SKM-1 treated with dmso at 0.1 percent for 144 hours (cell line): ENCODE results near the gene TAF12.
"Not testable (repeated sequence)": the region's sequence is repeated elsewhere in the genome, so short reads cannot be mapped to it uniquely, and the experiment has no call there.

Source experiments
- DNase-seq: peaks from one replicate; lab custom pipeline; 2025; ENCODE audit not compliant: unreplicated experiment; lab: John Stamatoyannopoulos, UW

Gene TAF12

GRCh38 chr1:28642847-28643635 lies at the start of gene TAF12:
Gene TAF12 (minus strand): TSS chr1:28643067. CDS start chr1:28622081, 20,986 bp downstream.
- DNase-seq = peak; percentile 91

- DNase-seq = not testable (repeated sequence)
Measured at GRCh38 chr1:28691627-28692026, 48.8 kb upstream of the TAF12 start.

DNA sequence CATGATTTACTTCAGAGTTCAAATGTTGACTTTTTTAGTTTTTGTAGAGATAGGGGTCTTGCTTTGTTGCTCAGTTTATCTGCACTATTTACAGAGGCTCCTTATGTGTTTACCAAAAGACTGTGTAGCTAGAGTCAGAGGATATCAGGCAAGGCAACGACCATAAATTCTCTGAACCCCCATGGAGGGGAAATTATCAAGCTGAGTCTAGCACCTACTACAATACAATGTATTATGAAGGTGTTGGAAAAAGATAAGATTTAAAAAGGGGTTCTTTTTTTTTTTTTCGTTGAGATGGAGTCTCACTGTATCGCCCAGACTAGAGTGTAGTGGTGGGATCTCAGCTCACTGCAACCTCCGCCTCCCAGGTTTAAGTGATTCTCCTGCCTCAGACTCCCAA lies 42.1 kb upstream of the TAF12 start:
- no peak for DNase-seq

DNA sequence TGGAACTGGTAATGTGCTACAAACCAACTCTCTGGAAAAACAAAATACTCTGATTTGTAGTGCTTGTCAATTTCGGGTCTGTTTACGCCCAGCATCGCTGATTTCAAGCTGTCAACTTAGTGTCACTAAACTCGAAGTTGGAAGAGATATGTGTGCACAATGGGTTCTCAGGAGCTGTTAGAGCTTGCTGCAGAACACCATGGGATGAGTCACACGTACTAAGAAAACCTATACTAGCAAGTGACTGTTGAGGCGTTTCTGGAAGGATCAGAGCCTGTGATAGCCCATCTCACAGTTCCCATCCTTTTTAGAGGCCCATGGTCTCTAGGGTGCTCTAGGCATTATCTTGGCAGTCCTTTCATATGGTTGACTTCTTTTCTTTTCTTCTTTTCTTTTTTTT lies 40.0 kb upstream of the TAF12 start:
- no peak for DNase-seq

GRCh38 chr1:28680151-28680550 lies 37.3 kb upstream of the TAF12 start:
- DNase-seq = no peak

DNA sequence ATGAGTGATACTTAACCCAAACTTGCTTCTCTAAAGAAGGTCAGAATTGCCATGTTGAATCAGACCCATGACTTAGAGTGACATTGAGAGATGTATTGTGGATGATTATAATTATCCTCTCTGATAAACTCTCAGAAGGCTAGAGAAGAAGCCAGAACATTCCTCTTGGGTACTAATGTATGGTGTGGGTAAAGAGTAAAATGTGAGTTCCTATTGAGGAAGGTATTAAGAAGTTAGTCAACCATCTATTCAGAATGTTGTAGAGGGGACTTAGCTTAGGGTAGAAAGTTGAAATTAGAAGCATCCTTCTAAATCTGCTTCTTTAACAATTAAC lies 33.0 kb upstream of the TAF12 start:
- no peak for DNase-seq

- DNase-seq = not testable (repeated sequence)
Measured at GRCh38 chr1:28672971-28673370, 30.1 kb upstream of the TAF12 start.

DNA sequence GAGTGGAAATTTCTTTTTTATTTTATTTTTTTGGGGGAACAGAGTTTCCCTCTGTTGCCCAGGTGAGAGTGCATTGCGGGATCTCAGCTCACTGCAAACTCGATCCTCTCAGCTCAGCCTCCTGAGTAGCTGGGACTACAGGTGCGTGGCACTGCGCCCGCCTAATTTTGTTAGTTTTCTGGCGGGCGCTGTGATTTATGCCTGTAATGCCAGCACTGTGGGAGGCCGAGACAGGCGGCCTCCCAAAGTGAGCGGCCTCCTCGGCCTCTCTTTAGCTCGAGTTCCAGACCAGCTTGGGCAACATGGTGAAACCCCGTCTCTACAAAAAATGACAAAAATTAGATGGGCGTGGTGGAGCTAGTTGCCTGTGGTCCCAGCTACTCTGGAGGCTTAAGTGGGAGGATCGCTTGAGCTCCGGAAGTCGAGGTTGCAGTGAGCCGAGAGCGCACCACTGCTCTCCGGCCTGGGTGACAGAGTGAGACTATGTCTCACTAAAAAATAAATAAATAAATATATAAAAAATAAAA lies 28.4 kb upstream of the TAF12 start:
- no peak for DNase-seq

- DNase-seq = peak; percentile 31
Measured at GRCh38 chr1:28668956-28669723, 26.3 kb upstream of the TAF12 start.

DNA sequence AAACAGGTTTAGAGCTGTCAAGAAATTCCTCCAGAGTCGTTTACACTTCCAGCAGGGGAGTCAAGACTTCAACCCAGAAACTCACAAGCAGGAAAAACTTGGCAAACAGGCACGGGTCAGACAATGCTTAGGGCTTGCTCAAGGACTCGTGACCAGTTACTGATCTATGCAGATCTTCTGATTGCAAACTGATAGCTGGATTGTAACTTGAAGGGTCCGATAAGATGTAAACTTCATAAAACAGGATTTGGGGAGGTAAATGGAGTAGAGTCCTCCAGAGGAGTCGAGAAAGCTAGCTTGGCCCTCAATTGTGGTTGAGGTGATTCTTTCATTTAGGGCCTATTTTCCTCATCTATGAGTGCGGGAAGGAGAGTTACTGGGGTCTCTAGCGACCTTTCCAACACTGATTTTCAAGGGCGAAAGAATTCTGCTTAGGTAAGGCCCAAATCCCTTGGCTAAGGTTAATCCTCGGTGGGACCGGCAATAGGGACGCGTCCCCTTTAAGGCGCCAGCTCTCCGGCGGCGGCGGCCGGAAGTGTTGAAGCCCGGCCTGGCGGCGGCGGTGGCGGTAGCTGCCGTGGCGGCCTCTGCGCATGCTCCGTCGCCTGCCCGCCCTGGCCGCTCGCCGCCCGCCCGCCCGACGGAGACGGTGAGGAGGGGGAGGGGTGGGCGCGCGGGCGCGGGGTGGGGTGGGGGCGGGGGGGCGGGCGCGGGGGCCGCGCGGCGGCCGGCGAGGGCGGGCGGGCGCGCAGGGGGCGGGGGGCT lies 25.5 kb upstream of the TAF12 start, which contains the start of gene GMEB1:
Gene GMEB1, plus strand, starts transcription at position 594 of the 765 bp plus-strand sequence. CDS start 14,829 bp downstream, outside the sequence.
- DNase-seq = peak; percentile 81

DNA sequence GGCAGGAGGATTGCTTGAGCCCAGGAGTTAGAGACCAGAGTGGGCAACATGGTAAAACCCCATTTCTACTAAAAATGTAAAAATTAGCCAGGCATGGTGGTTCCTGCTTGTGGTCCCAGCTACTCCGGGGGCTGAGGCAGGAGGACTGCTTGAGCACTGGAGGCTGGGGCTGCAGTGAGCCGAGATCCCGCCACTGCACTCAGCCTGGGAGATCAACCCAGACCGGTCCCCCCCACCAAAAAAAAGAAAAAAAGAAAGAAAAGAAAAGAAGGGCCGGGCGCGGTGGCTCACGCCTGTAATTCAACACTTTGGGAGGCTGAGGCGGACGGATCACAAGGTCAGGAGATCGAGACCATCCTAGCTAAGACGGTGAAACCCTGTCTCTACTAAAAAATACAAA lies 23.9 kb upstream of the TAF12 start:
- DNase-seq = no peak

GRCh38 chr1:28663871-28664470 lies 21.1 kb upstream of the TAF12 start:
- DNase-seq = no peak

DNA sequence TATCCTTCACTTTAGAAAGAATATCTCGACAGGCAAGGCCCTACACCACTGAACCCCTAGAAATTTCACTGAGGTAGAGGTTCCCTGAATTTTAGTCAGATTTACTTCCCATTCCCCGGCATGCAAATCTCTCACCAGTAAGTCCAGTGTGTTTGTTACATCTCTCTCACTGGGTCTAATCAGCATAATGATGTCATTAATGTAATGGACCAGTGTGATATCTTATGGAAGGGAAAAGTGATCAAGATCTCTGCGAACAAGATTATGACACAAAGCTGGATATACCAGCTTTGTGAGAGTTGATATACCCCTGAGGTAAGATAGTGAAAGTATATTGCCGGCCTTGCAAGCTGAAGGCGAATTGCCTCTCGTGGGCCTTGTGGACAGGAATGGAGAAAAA lies 13.5 kb upstream of the TAF12 start:
- no peak for DNase-seq

DNA sequence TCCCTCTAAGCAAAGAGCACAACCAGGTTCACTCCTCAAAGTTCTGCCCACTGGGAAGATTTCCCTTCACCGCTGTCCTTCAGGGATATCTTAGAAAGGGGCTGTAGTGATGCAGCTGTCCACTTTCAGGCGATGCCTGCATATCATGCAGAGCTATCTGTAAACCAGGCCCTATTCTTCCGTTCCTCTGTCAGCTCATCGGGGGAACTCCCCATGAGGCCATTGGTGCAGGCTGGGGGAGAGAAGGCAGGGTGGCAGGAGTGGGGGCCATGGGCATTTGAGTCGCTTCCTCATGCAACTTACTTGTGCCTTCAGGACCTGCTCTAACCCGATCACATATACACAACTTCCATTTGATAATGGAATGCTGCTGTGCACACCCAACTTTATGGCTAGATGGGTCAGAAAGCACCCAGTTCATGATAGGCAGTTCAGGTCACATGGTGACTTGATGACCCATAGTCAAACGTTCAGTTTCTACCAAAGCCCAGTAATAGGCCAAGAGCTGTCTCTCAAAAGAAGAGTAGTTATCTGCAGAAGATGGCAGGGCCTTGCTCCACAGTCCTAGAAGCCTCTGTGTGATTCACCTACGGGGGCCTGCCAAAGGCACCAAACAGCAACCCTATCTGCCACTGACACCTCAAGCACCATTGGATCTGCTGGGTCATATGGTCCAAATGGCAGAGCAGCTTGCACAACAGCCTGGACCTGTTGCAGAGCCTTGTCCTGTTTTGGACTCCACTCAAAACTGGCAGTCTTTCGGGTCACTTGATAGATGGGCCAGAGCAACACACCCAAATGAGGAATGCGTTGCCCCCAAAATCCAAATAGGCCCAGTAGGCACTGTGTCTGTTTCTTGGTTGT lies 12.8 kb upstream of the TAF12 start:
- DNase-seq = not testable (repeated sequence)

DNA sequence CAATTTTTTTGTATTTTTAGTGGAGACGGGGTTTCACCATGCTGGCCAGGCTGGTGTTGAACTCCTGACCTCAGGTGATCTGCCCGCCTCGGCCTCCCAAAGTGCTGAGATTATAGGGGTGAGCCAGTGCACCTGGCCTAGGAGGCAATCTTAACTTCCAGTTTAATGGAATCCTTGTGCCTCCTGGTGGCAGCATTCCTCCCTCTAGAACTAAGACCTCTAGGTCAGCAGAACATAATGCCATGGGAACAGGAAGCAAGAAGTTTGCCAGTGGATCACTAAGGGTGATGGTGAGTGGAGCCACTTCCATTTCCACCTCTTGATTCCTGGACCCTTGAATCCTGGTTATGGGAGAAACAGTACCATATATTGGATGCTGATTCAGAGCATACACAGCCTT lies 11.0 kb upstream of the TAF12 start:
- DNase-seq = not testable (repeated sequence)

GRCh38 chr1:28653063-28653462 lies 10.2 kb upstream of the TAF12 start:
- DNase-seq = not testable (repeated sequence)

DNA sequence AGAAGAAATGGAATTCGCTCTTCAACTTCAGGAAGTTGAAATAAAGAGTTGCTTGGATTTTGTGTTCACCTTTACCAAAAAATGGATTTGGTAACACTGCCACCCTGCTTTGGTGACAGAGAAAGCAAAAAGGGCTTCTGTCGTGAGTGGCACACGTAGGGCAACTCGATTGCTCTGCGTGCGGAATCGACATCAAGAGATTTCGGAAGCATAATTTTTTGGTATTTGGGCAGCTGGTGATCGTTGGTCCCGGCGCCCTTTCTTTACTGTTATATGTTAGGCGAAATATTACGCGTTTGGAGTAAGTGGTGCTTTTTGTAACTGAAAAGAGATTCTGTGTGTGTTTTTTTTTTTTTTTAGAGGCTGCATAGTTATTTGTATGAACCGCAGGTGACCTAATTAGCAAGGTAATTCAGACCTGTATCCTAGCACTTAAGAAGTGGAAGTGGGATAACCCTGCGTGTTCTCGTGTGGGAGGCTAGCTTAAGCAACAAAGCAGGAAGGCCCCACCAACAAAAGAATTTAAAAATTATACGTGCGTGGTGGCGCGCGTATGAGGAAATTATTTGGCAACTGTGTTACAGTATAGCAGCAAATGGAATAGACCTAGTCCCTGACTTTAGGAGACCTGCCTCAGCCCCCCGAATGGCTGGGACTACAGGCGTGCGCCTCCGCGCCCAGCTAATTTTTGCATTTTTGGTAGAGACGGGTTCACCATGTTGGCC lies 5.8 kb upstream of the TAF12 start, which contains the start of gene RNU11:
Gene RNU11, plus strand, starts transcription at position 127 of the 725 bp plus-strand sequence.
- DNase-seq = peak; percentile 98

- peak; percentile 88 for DNase-seq
Measured at GRCh38 chr1:28648008-28648473, 5.2 kb upstream of the TAF12 start.

DNA sequence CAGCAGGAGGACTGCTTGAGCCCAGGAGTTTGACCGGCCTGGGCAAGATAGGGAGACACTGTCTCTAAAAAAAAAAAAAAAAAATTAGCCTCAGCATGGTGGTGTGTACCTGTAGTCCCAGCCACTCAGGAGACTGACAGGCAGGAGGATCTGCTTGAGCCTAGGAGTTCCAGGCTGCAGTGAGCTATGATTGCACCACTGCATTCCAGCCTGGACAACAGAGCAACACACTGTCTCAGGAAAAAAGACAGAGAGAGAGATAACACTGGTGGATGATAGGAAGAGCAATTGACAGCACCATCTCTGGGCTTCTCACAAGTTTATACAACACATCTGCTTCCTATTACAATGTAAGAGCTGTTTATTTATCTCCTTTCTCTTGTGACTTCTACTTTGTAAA lies 3.2 kb upstream of the TAF12 start:
- no peak for DNase-seq
